HG03378 (cell line): ENCODE measurements around the gene BARX2.

Experiments
- ATAC-seq: cut with Tn5 transposase; IDR thresholded peaks from one replicate; pipeline ENCODE4 v1.9.1; 2021; ENCODE audit warnings: mild to moderate bottlenecking, moderate library complexity; ENCODE audit not compliant: unreplicated experiment

Gene BARX2

GRCh38 chr11:129493746-129494145 lies 118.1 kb downstream of the BARX2 start:
- ATAC-seq: no peak
